ENCODE data around the gene RAB11FIP4.

Gene RAB11FIP4

DNA sequence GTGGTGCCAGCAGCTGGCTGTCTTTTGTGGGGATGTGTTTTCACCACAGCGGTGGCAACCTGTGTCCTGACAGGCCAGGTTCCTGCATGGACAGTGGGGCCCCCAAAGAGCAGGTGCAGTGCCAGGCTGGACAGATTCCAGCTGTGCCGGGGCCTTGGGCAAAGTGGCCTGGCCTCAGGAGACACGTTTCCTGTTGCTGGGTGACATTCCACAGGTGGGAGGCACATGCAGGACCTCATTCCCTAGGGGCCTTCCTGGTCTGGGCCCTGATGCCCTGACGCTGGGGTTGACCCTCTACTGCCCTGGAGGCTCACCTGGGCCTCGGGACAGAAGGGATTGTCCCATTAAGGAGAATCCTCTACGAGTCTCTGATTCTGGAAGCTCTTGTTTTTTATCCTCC, 182.4 kb downstream of the RAB11FIP4 start:
- DNase-seq: no peak

DNA sequence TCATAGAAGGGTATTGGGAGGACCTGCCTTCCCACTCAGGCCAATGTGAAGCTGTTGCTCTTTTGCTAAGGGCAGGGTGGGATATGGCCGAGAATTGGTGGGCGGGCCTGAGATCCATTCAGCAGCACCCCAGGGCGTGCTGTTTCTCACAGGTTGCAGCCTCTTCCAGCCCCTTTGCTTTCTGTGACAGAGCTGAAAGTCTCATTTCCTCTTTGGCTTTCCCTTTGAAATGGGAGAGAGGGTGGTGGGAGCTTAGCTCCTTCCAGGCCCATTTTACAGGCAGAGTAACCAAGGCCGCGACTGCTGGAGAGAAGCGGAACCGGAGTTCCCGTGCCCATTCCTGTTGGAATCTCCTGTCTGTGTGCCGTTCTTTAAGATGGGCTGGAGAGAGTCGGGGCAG, 183.0 kb downstream of the RAB11FIP4 start:
- DNase-seq: no peak

DNA sequence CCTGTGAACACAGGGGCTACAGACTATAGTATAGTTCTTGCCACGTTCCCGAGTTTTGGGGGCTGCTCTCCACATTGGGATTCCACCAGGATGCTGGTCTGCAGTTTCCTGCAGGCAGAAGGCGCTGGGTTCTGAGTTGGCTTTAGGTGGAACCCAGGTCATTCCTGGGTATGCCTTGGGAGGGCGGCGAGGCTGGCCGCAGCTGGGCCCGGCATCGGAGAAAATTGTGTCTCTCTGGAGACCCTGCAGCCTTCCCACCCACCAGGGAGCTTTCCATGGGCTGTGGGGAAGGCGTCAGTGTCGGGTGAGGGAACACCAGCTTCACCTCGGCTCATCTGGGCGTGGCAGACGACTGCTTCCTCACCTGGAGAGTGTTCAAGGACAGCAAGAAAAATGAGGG, 183.6 kb downstream of the RAB11FIP4 start:
- no peak for DNase-seq

DNA sequence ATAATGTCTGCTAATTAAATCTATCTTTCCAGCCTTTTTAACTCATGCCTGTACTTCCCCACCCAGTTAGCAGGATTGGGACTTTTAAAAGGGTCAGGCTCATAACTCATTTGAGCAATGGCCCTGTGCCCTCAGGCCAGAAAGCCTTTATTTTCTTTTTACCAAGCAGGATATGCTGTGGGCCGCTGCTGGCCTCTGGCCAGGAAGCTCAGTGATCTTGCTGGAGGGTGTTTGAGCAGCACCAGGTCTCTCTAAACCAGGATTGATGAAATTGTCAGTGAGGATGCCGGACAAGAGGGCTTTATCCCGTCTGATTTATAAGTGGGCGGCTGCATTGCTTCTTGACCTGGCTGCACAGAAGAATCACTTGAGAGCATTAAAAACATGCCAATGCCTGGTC, 187.8 kb downstream of the RAB11FIP4 start:
- DNase-seq: peak; percentile 36

DNA sequence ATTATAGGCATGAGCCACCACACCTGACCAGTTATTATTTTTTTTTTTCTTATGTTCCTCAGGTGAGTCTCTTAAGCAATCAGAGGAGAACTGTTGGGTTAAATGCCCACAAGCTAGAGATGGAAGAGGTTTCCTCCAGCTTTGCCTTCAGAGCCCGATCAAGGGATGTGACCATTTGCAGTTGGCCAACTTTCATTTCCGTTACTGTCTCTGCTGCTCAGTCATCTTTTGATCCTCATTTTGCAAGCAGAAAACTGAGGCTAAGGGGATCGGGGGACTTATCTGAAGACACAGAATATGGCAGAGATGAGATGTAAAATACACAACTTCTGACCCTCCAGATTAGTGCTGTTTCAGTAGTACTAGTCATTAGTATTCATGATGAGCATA, 188.8 kb downstream of the RAB11FIP4 start:
- no peak for DNase-seq

DNA sequence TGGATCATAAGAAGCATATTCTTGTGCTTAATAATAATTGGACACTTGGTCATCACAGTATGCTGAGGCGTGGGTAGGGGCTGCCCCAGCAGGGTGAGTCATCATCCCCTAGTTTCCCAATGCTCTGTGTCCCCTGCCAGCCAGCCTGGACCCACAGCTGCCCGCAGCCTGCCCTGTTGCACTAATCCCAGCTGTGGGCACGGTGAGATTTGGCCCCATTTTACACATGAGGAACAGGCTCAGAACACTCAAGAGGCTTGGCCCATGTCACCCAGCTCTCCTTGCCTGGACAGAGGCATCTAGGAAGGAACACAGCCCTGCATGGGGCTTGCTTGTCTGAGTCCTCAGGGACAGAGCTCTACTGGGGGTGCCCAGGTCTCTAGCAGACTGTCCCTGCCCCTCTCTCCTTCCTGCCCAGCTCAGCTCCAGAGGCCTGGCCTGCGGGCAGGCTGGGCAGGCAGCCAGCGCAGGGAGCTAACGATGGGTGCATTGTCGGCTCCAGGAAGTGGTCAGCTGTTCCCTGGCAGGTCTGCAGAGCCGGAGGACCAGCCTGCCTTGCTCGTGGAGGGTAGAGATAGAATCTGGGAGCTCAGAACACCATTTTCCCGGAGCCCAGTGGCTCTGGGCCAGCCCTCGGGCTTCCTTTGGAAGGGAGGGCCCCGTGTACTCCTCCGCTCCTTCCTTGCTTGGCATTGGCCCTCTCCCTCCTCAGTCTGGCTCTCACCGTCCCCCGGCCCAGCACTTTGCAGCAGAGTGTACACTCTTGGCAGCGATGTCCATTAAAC, 189.4 kb downstream of the RAB11FIP4 start:
- peak; percentile 47 for DNase-seq

DNA sequence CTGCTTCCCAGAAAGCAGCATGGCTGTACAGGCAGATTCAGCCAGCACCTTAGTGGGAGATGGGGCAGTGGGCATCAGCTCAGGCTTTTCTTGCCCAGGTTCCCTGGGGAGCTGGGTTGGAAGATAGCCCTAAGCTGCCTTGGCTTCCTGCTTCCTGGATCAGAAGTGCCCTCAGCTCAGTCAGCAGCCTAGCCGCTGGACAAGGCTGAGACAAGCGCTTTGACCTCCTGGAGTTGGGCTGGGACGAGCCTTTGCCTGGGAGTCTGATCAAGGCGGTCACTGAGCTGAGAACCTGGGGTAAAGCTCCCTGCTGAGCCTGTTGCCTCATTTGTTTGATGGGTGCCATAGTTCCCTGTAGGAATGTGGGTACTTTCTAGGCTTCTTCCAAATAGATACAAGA, 190.0 kb downstream of the RAB11FIP4 start:
- DNase-seq: no peak

DNA sequence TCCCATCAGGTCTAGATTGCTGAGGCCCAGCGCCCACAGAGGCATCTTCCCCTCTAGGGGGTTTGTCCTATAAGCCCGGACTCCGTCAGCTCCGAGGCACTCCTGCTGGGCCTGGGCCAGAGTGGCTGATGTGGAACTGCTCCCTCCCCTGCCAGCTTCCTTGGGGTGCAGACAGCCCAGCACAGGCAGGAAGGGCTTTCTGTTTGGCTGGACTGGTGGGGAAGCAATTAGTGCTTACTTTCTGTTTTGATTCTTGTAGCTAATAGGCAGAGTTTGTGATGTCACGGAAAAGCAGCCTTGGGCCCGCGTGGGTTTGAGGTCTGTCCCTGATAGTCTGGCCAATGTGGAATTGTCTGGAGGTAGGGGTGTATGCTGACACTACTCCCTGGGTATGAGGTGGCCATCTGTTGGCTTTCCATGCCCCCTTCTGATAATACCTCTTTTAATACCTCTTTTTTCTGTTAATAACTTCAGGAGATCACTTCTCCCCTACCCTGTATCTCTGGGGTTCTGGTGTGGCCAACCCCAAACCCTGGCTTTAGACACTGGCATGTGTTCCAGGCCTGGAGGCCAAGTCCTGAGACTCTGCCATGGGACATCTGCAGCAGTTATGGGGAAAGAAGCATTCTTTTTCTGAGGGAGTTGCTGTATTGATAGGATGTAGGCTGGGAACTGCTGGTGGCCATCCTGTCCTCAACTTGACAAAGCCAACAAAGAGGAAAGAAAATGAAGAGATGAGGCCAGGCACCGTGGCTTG, 190.9 kb downstream of the RAB11FIP4 start:
- DNase-seq: no peak

DNA sequence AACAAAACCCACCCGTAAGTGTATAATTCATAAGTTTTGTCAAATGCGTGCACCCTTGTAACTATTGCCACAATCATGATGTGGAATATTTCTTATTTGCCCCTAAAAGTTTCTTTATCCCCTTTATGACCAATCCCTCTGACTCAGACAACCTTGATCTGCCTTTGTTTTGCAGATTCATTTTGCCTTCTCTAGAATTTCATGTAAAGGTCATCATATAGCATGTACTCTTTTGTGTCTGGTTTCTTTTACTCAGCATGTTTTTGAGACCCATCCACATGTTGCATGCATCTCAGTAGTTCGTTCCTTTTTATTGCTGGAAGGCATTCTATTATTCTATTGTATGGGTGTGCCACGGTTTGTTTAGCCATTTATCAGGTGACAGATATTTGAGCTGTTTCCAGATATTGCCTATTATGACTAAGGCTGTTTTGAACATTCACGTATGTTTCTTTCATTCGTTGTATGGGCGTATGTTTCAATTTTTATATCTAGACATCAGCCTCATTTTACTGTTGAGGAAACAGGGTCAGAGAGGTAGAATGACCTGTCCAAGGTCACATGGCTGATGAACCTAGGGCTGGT, 192.4 kb downstream of the RAB11FIP4 start:
- no peak for DNase-seq

DNA sequence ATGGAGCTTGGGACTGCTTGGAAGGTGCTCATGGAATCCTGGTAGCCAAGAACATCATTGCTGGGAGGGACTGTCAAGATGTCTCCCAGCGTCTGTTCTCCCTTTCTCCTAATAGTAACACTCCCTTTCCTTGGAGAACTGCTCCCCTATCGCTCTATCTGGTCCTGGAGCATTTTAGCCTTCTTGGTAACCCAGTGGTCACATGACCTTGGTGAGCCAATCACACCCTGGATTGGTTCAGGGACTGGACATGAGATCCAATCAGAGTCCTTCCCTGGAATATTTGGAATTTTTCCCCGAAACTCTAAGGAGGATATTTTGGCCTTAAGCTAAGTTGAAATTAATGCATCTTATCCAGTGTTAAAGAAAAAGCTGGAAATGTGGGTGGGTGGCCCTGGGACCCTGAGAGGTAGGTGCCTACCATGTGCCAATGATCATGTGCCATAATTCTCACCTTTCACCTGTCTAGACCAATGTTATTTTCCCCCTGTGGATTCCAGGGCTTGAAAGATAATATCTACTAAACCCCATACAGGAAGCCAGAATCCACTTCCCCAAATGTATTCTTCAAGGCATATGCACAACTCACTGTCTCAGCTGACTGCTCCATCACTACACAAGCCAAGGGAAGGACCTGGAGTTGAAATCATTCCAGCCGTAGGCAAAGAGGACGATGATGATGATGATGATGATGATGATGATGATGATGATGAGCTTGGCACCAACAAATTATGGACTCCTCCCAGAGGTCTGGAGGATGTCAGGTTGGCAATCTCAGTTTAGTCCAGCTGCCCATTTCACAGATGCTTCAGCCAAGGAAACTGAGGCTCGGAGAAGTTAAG, 193.2 kb downstream of the RAB11FIP4 start:
- no peak for DNase-seq

DNA sequence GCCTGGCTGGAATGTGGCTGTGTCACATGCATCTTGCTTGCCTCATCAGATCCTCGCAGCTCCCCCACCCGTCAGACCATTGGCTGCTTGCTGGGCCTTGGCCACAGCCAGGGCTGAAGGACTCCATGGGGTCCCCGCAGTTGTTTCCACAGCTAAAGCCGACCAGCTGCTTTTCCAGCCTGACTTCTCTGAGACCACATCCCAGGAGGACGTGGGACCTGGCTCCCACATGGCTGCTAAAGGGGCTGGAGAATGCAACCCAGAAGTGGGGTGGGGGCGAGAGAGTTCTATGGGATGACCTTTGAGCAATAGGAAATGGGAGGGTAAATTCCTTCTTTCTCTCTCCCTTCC, 193.8 kb downstream of the RAB11FIP4 start:
- no peak for DNase-seq

DNA sequence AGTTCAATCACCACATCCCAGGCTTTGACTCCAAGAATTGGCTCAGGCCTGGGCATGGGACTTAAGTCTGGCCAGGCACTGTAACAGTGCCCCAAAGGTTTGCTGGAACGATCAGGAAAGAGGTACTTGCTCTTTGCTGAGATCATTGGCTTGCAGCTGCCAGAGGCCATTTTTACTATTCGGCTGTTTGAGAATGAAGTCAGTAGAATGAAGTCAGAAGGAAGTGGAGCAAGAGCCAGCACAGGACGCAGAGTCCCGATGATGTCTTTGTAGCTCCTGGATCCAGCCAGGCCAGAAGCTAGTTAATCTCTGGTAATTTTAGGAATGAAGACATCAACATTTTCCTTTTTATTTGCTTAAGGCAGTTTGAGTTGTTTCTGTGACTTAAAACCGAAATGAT, 195.5 kb downstream of the RAB11FIP4 start:
- no peak for DNase-seq

DNA sequence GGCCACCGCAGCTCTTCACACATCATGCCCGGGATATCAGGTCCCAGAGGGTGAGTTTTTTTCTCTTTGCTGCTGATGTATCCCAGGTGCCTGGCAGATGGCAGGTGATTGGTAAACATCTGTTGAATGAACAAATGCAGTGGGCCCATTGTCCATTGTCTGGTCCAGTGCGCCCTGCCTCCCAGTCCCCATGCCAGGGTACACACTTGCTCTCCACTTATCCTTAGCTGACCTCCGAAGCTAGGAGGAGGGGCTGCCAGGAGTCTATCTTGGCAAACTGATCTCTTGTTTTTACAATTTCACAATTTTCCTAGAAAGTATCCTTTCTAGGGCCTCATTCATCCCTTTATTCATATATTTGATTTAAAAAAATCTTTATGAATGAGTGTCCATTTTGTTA, 196.0 kb downstream of the RAB11FIP4 start:
- DNase-seq: no peak
